HG03469 (cell line): Measurements from ENCODE around the gene HNF4A.

Experiments used
- ATAC-seq: cut with Tn5 transposase; IDR thresholded peaks from one replicate; pipeline ENCODE4 v1.9.1; 2021; ENCODE audit warnings: mild to moderate bottlenecking, moderate library complexity, moderate number of reproducible peaks; ENCODE audit not compliant: unreplicated experiment

HNF4A gene

DNA sequence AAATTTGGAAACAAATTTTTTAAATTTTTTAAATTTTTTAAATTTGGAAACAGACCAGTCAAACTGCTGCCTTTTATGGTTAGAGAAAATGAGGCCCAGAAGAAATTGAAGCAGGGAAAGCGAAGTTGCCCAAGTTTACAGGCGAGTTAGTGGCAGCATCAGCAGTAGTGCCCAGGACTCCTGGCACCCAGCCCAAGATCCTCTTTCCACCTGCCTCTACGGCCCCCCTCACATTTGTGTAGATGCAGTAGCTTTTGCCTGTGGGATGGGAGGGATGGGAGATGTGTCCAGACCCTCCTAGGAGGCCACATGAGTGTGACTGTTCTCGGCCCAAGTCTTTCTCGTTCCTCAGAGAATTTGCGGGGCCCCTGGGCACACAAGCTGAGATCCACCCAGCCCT, 49.8 kb downstream of the HNF4A start:
- no peak for ATAC-seq

DNA sequence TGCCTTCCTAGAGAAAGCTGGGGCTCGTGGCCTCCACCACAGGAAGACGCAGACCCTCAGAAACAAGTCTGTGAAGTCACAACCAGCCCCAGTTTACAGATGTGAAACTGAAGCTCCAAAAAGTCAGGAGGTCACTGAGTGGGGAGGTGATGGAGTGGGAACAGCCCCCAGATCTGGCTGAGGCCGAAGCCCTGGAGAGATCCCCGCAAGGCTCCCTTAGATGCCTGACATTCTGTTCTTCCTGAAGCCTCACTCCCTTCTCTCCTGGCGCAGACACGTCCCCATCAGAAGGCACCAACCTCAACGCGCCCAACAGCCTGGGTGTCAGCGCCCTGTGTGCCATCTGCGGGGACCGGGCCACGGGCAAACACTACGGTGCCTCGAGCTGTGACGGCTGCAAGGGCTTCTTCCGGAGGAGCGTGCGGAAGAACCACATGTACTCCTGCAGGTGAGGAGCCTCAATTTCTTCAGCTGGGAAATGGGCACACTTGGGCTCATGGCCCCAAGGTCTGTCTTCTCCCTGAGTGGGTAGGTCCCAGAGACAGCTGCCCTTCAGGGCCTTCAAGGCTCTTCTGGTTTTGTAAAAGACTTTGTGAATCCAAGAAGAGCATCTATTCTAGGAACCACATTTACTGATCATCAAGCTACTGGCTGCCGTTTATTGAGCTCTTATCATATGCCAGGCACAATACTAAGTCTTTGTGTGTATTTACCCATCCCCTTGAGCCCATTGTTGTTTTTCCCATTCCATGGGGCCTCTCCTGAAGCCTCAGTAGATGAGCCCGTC, 50.5 kb downstream of the HNF4A start:
- no peak for ATAC-seq

DNA sequence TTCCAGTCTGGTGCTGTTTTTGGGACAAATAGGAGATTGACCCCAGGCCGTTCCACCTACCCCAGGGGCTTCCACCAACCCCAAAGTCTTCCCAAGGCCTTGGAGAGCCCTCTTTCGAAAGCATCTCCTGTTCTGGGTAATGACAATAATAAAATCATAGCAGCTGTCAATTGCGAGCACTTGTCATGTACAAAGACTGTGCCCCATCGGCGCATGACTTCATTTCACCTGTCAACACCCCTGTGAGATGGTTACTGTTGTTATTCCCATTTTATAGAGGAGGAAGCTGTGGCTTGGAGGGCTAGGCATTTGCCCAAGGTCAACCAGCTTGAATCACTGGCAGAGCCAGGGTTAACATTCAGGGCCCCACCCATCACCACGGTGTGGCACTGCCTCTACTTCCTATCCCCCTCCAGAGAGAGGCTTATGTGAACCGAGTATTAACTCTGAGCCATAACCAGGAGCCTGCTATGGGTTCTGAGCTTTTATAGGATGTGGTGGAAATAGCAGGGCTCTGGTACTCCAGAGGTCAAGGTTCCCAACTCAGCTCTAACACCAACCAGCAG, 51.2 kb downstream of the HNF4A start:
- no peak for ATAC-seq

DNA sequence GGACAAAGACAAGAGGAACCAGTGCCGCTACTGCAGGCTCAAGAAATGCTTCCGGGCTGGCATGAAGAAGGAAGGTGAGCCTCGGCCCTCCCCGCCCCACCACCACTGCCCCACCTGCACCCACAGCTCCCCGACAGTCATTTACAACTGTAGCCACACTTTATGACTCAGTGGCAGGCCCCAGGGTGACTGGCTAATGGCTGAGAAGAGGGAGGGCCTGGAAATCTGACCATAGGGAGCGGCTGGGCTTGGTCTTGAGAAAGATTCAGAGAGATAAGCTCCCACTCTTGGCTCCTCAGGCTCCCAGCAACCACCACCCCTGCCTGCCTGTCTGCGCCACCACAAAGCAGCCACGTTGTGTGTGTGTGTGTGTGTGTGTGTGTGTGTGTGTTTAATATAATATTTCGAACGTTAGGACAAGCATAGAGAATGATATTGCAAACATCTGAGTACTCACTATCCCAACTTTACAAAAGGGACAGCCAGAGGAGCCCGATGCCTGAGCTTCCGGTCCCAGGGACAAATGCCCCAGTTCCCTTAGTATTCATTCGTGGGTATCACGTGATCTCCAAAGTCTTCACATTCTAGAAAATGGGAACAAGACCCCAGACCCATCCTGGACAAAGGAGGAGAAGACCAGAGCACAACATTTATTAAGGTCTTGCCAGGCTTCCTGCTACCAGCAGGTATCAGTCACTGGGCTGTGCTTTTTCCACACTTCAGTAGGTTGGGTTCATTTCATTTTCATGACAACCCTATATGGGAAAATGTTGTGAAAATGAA, 52.1 kb downstream of the HNF4A start:
- ATAC-seq = no peak

DNA sequence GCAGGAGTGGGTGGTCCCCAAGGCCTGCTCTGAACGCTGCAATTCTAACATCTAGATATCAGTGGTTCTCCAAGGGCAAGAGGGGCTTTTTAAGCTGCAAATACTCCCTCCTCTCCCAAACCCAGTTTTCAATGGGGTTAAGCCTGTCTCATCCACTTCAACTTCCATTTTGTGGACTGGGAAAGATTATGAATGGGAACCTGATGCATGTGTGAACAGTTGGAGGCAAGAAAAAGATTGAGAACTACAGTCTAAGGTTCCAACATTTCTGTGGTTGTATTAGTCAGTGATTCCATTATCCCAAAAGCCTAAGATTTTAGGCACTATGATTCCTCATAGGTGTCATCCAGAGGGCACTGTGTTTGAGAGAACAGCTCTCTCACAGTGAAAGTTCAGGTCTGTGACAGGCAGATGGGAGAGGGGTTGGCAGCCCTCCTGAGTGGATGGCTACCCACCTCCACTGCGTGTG, 53.7 kb downstream of the HNF4A start:
- no peak for ATAC-seq

DNA sequence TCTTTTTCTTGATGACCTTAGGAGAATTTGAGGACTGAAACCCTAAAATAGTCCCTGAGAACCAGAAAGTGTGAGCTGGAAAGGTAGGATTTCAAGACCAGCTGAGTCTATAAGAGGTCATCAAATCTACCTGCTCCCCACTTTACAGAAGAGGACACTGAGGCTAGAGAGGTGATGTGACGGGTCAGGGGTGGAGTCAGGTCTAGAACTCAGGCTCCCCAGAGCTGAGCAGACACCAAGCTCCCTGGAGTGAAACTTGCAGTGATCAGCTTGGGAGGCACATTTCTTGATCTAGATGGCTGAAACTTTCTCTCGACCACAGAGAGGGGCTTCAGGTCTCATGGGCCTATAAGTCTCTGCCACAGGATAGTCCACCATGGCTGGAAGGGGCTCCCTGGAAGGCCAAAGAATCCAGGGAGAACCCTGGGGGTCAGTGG, 55.1 kb downstream of the HNF4A start:
- no peak for ATAC-seq

DNA sequence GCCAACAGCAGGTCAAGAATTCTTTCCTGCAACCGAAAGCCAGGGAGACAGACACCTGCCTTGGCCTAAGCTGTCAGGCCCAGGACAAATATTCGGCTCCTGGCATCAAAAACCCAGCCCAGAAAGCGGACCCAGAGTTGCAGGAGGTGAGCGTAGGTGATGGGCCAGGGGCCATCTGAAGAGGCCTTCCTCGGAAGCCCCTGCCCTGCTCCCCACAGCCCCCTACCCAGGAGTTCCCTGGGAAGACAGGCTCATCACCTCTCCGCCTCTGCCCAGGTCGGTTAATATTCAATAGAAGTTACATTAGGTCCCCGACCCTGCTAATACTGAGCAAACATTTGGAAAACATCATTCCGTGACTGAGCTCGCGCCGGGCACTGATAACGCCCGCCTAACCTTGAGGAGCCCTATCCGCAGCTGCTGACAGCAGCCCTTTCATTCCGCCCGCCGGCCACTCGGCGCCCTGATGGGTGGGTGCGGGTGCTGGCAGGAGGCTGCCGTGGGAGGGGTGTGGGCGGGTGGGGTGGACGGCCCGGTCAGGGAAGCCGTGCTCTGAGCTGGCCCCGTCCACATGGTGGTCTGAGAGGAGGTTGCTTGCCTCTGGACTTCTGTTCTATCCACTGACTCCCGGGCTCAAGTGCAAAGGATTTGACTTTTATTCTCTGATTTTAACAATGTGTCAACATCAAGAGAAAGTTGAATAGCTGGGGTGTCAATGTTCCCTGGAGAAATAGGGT, 55.7 kb downstream of the HNF4A start:
- no peak for ATAC-seq

DNA sequence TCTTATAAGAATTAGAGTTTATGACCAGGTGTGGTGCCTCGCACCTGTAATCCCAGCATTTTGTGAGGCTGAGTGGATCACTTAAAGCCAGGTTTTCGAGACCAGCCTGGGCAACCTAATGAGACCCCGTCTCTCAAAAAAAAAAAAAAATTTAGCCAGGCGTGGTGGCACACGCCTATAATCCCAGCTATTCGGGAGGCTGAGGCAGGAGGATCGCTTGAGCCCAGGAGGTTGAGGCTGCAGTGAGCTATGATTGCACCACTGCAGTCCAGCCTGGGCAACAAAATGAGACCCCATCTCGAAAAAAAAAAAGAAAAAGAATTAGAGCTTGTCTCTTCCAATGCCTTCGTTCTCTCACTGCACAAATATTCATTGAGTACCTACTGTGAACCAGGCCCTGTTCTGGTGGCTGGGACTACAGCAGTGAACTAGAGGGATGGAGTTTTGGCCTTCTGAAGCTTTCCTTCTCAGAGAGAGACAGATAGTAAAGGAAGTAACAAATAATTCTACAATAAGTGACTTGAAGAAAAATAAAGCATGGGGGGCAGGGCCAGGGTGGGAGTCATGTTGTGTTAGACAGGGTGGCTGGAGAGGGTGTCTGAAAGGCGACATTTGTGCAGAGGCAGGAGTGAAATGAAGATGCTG, 56.4 kb downstream of the HNF4A start:
- ATAC-seq = no peak

DNA sequence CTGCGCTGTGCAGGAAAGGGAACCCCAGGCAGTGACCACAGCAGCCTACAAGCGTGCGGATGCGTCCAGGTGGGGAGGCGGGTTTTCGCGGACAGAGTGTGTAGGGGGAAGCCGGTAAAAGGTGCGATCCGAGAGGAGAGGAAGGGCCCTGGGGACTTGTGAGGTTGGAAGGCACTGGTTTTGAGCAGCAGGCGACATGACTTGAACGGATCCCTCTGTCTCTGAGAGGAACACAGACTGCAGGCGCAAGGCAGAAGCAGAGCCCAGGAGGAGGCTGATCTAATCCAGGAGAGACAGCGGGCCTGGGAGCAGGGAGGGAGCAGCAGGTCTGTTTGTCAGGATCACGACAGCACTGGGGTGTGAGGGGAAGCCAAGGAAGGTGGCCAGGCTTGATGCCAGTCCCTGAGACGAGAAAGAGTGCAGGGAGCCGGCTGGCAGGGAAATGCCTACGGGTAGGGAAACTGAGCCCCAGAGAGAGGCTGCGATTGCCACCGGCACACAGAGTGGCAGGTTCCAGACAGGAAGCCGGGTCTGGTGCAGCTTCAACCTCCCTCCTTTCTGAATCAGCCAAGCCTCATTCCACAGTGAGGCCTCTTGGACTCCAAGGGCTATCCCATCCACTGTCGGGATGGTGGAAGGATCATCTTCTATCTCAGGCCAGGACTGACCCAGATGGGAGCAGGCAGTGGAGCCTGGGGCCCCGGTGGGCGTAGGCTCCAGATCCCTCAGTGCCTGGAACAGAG, 57.1 kb downstream of the HNF4A start:
- no peak for ATAC-seq

DNA sequence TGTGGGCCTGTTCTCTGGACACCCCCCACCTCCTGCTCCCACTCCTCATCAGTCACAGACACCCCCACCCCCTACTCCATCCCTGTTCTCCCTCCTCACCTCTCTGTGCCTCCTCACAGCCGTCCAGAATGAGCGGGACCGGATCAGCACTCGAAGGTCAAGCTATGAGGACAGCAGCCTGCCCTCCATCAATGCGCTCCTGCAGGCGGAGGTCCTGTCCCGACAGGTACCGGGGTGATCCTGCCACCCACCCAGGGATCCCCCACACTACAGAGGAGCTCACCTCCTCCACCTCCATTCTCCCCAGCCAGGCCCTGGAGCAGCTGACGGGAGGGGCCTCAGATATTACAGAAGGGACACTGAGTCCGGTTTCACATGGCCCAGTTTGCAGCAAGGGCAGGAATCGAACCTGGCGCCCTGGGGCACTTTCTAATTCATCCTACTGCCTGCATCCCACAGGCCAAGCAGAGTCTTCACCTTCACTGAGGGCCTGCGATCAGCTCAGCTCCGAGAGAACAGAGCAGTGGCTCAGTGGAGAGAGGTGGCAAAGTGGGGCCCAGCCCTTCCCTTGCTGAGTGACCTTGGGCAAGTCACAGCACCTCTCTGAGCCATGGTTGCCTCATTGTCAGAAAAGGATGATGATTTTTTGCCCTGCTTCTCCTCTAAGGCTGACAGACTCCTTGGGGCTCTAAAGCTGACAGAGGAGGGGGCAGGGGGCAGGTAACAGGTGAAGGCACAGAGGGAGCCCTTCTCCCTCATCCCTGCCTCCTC, 58.3 kb downstream of the HNF4A start:
- no peak for ATAC-seq

DNA sequence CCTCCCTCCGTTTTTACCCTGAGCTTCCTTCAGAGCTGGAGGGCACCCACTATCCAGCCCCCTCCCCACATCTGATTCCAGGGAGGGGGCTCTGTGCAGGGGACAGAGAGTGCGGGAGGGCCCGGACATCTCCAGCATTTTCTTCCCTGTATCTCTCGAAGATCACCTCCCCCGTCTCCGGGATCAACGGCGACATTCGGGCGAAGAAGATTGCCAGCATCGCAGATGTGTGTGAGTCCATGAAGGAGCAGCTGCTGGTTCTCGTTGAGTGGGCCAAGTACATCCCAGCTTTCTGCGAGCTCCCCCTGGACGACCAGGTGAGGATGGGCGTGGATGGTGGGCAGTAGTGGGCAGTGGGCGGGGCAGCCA, 58.8 kb downstream of the HNF4A start:
- ATAC-seq = no peak

DNA sequence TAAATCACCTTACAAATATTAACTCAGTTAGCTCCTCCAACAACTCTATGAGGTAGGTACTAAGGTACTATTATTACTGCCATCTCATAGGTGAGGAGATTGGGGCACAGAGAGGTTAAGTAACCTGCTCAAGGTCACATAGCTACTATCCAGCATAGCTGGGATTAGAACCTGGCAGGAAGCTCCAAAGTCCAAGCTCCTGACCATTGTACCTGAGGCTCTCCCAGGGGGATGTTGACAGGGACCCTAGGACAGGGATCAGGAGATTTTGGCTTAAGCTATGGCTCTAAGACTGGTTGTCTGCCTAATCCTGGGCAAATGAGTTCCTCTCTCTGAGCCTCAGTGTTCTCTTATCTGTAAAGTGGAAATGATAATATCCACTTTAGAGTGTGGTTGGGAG, 59.3 kb downstream of the HNF4A start:
- no peak for ATAC-seq

DNA sequence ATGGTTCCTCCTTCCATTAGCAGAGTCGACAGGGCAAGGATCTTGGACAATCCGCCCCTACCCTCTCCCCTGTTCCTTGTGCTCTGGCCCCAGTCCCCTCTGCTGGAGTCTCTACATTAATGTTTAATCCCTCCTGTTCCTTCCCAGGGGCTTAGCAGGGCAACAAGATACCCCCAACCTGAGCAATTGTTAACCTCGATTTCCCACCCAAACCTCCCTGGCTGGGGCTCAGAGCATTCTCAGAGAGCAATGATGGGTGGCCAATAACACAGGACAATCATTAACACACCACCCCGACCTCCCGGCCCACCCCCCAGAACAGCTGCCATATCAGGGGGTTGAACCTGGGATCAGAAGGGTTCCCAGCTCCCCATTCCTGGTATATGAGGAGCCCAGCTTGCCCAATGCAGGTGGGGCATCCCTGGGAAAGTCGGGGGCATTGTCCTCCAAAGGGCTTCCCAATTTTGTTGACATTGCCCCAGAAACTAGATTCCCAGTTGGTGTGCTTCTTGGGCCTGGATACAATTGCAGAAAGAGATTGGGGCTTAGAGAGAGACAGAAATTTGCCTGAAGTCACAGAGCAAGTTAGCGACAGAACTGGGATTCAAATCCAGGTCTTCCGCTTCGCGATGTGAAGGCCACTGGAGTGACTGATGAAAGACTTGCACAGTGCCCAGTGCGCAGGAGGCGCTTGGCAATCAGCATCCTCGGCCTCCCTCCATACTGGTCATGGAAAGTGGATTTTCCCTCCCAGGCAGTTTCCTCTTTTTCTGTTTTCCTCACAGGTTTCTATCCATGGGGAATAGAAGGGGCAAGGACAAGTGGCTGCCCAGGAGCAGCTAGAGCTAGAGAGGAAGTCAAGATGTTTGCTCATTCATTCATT, 60.6 kb downstream of the HNF4A start:
- no peak for ATAC-seq

DNA sequence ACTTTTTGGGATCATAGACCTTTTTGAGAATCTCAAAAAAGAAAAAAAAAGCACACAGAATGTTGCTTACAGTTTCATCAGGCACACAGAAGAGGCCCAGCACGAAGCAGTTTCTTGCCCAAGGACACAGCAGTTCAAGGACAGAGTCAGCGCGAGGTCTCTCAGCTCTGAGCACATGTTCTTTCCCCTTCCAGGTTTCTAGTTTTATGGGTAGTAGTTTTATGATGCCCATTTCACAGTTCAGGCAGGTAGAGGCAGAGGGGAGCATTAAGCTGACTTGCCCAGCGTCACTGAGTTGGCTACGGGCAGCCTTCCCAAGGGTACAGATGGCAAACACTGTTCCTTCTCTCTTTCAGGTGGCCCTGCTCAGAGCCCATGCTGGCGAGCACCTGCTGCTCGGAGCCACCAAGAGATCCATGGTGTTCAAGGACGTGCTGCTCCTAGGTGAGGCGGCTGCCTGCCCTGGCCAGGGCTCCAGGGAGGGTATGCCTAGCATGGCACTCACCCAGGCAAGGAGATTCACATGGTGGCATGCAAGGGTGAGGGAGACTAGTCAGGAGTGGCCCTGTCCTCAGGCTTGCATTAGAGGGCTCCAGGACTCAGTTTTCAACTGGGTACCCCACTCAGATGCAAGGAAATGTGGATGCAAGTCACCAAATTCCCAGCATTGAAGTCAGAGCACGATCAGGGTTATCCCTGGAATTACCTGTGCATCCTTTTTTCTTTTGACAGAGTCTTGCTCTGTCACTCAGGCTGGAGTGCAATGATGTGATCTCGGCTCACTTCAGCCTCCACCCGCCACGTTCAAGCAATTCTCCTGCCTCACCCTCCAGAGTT, 62.8 kb downstream of the HNF4A start:
- ATAC-seq = no peak

DNA sequence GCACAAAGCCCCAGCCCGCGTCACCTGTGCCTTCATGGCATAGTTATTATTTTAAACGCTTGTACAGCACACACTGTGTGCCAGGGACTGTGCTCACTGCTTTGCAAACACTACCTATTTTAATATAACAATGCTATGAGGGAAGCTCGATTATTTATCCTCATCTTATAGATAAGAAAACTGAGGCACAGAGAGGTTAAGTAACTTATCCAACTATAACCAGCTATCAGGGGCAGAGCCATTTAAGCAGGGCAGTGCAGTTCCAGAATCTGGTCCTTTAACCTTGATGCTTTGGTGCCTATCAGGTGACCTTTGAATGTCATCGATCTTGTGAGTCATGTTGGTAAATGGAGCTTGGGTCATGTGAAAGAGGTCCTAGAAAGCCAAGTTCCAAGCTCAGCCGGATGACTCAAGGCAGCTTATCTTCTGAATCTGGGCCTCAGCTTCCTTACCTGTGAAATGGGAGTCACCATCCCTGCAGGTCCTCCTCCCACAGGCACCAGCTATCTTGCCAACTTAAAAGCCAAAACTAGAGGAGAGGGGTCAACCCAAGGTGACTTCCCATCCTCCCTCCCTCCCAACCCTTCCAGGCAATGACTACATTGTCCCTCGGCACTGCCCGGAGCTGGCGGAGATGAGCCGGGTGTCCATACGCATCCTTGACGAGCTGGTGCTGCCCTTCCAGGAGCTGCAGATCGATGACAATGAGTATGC, 63.8 kb downstream of the HNF4A start:
- no peak for ATAC-seq

DNA sequence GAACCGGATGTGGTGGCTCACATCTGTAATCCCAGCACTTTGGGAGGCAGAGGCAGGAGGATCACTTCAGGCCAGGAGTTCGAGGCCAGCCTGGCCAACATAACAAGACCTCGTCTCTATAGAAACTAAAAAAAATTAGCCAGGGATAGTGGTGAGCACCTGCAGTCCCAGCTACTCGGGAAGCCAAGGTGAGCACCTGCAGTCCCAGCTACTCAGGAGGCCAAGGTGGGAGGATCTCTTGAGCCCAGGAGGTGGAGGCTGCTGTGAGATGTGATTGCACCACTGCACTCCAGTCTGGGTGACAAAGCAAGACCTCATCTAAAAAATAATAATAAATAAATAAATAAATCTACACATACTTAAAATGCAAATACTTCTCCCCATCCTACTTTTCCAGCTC, 65.0 kb downstream of the HNF4A start:
- ATAC-seq = no peak

DNA sequence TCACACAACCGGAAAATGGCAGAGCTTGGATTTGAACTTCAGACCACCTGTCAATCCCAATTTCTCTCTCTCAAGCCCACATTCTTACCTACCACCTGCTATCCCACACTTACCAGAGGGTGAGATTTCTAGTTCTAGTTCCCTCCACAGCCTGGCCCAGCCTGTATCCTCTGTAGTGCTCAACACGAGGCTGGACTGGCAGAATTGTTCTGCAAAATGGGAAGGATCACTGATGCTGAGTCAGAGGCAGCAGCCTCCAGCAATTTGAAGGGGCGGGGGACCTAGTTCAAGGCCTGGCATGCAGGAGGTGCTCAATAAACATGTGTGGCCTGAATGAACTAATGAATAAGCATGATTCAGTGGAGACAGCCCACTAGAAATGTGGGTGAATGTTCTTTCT, 66.6 kb downstream of the HNF4A start:
- ATAC-seq = no peak
